GM21447 (cell line): Measurements from ENCODE around the gene MBNL2.

Source experiments
- ATAC-seq: cut with Tn5 transposase; IDR thresholded peaks from one replicate; pipeline ENCODE4 v1.9.1; 2021; ENCODE audit not compliant: unreplicated experiment

MBNL2 gene

DNA sequence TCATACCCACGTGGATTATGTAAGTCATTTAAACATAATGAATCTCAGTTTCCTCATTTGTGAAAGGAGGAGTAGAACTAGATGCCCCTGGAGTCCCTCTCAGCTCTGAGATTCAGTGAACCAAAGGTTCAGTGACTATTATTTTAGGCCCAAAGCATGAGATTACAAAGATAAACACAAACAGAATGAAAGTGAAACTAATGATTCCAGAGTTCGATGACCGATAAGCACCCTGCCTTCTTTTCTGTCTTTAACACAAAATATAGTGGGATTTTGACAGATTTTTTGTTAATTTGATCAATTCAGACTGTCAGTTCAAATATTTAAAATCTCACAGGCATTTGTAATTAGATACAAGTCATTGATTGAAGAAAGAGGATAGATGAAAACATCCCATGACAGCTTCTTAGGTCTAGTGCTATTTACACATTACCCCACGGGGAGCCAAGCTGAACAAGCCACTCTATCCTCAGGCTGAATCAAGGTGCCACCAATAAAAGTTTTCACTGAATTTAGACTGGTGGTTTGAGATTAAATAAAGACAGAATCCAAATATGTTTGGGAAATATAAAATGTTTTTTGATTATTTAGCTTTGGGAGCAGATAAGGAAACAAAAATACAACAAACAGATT lies 147.2 kb downstream of the MBNL2 start:
- ATAC-seq = peak; percentile 79

GRCh38 chr13:97371486-97372109 lies 149.5 kb downstream of the MBNL2 start:
- no peak for ATAC-seq

DNA sequence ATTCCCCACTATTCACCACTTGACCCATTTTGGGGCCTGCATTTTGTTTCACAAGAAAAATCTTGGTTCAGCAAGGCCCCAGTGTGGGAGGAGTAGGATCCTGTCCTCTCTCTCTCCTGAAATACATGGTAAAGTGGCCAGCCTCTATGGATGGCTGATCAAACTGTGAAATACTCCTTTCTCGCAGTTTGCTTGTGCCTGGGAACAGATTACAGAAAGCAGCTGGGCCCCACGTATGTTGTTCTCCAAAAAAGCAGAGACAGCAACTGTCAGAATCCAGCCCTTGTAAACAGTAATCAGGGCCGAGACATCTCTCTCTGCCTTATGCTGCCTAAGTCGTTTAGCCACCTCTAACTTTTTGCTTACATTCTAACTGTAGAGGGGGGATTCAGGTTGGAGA lies 150.8 kb downstream of the MBNL2 start:
- no peak for ATAC-seq

- no peak for ATAC-seq
These were observed 151.7 kb downstream of the MBNL2 start for GRCh38 chr13:97373787-97374186.

DNA sequence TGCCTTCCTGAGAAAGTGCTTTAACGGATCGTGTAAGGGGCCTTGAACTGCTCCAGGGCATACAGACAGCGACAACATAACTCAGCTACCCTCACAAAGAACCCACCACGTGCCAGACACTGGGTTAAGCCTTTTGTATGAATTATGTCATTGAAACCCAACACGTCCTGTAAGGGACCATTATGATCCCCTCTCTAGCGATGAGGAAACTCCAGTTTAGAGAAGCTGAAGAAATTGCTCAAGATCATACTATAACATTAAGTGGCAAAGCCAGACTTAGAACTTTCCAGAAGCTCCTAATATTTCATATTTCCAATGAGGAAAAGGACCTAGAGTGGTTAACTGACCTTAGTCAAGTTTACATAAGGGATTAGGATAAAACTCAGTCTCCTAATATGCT lies 154.8 kb downstream of the MBNL2 start:
- no peak for ATAC-seq

DNA sequence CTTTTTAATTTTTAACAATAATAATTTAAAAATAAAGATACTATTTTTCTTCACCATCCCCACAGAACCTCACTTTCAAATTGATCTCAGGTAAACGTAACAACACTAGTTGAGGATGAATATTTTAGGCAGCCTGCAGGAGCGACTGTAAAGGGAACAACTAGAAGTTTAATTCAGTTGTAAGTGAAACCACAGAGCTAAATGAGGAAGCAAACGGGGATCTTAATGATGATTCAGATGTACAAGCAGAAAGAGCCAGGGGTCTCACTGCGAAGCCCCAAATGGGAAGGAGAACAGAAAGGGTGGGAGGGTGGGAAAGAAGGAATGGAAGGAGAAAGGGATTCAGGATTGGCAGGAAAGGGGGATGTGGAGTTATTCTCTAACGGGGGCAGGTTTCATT lies 157.3 kb downstream of the MBNL2 start:
- no peak for ATAC-seq

- no peak for ATAC-seq
These were observed 158.6 kb downstream of the MBNL2 start for GRCh38 chr13:97380696-97381095.

DNA sequence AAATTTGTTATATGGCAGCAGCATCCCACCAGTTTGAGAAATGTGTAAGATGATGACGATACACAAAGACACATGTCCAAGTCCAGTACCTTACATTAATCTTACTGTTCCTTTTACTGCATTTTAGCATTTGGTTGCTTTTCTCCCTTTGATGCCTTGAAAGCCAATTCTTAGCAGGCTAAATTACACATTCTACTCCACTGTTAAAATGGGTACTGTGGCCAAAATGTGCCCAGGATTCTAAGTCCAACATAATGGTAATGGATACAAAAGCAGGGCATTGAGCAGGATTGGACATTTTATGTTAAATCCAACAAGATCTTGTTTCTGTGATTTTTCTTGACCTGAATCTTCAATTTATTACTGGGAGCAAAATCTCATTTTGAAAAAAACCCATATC lies 159.1 kb downstream of the MBNL2 start:
- ATAC-seq = no peak

DNA sequence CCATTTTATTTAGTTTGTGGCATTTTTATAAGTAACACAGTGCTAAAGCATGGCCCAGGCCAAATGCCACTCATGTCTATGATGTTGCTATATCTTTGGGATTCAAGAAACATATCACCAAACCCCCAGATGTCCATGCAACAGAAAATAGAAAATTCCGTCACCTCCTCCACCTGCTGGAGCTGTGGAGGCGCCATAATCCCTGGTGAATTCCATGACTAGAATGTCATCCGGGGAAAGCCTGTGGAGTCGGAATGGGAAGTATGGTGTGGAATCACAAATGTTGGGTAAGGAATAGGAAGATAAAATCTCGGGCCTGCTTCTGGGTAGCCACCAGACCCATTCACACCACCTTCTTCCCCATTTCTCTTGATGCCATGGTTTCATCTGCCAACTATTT lies 160.1 kb downstream of the MBNL2 start:
- no peak for ATAC-seq

DNA sequence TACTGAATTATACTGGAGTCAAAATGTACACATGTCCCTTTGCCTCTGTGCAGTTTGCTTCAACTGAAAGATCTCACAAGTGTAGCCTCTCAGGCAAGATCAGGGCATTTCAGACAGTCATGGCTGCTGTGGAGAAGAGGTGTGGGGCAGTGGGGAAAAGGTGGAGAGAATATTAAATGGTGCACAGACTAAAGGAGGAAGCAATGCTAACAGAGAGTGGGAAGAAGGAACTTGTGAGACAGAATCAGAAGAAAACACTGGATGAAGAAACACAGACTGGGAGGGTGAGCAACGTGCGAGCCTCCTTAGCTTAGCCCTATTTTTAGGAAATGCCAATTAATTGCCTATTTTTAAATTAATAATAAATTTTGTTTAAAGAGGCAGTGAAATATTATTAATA lies 162.2 kb downstream of the MBNL2 start:
- no peak for ATAC-seq

DNA sequence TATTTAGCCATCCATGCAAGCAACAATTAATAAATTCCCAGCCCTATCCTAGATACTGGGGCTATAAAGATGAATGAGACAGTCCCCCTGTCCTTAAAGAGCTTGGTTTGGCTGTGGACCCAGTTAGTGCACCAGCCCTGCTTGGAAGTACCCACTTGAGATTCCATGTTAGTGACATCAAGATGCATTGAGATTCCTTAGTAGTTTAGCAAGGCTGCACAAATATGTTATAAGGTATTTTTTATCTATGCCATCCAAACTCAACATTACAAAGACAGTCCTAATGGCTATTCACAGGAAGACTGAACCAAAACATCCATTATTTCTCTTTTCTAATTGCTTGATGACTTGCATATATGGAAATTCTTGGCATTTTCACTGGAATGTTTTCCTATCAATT lies 163.0 kb downstream of the MBNL2 start:
- no peak for ATAC-seq

- ATAC-seq = no peak
These were observed 163.7 kb downstream of the MBNL2 start for GRCh38 chr13:97385854-97386253.

- ATAC-seq = no peak
These were observed 164.8 kb downstream of the MBNL2 start for GRCh38 chr13:97386801-97387484.

- no peak for ATAC-seq
These were observed 165.3 kb downstream of the MBNL2 start for GRCh38 chr13:97387485-97387839.

DNA sequence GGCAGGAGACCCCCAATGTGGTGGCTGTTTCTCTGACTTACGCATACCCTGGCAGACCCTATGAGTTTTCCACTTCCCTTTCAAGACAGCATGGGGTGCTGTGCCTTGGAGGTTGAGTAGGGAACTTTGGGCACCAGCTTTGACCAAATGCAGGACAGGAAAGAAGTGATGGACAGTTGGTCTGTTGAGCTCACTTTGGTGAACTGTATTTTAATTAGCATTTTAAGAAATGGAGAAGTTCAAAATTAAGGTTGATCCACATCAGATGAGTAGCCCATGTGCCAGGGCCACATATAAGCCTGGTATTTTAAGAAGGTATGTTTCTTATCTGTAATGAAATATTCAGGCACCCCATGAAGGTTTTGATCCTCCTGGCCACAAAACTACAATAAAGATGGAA lies 165.8 kb downstream of the MBNL2 start:
- no peak for ATAC-seq

- no peak for ATAC-seq
These were observed 166.2 kb downstream of the MBNL2 start for GRCh38 chr13:97388373-97388772.

DNA sequence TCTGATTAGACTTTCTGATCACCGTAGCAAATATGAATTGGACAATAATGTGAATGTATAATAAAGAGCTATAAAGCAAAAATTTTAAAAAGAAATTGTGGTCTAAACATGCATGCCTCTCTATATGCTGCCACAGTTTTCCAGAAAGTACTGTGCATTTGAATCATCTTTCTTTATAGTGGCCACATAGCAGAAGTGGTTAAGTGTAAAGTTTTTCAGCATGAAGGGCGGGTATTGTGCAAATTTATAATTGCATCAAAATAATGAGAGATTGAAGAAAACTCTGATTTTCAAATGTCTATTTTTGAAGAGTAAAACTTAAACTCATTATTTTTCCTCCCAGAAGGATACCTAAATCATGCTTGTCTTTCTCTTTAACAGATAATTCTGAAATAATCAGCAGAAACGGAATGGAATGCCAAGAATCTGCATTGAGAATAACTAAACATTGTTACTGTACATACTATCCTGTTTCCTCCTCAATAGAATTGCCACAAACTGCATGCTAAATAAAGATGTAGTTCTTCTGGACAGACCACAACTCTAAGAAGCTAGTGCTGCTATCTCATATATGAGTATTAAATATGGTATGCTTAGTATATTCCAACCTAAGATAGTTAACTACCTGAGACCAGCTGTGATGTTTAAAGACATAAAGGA lies 168.9 kb downstream of the MBNL2 start:
- no peak for ATAC-seq

DNA sequence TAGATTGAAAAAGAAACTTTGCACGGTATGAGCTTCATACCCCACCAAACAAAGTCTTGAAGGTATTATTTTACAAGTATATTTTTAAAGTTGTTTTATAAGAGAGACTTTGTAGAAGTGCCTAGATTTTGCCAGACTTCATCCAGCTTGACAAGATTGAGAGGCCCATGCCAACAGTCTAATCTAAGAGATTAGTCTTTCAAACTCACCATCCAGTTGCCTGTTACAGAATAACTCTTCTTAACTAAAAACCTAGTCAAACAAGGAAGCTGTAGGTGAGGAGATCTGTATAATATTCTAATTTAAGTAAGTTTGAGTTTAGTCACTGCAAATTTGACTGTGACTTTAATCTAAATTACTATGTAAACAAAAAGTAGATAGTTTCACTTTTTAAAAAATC lies 169.9 kb downstream of the MBNL2 start:
- no peak for ATAC-seq

GRCh38 chr13:97394542-97394941 lies 172.4 kb downstream of the MBNL2 start:
- ATAC-seq = no peak

DNA sequence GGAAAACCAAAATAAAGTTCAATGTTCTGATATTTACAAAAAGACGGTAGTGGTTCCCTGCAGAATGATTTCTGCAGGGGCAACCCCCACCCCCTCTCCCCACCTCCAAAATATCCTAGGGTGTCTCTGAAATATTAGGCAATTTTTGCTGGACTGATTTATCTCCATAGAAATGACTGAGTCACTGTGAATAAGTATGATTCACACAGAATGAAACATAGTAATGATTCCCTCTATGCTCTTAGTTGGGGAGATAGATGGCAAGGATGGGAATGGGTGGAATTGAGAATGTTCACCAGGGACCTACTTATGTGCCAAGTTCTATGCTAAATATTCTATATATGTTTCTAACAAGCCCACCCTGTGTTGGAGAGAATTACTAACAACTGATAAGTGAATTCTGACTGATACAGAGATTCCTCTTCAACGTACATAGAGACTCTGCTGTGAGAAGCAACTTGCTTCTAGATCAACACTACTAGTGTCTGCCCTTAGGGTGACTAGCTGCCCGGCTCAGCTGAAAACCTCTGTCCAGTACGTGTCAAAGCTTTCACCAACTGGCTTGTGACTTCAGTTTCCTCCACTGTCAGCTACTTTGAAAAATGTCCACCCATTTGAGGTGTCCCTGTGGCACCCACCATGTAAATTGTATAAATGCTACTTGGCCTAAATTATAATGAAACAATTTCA lies 173.5 kb downstream of the MBNL2 start:
- no peak for ATAC-seq

- no peak for ATAC-seq
These were observed 175.1 kb downstream of the MBNL2 start for GRCh38 chr13:97397267-97397666.

- no peak for ATAC-seq
These were observed 179.3 kb downstream of the MBNL2 start for GRCh38 chr13:97401421-97401820.
